ENCODE data around the gene CFAP107. TPM values are rescaled to one million over a fixed set of nuclear protein-coding genes. Genes with fewer than 3 reads are reported as not detected.

CFAP107 gene
- total and polyA plus RNA-seq, 2 donors (not counting 1 experiment from before 2014, with no cell fraction given) = not detected

DNA sequence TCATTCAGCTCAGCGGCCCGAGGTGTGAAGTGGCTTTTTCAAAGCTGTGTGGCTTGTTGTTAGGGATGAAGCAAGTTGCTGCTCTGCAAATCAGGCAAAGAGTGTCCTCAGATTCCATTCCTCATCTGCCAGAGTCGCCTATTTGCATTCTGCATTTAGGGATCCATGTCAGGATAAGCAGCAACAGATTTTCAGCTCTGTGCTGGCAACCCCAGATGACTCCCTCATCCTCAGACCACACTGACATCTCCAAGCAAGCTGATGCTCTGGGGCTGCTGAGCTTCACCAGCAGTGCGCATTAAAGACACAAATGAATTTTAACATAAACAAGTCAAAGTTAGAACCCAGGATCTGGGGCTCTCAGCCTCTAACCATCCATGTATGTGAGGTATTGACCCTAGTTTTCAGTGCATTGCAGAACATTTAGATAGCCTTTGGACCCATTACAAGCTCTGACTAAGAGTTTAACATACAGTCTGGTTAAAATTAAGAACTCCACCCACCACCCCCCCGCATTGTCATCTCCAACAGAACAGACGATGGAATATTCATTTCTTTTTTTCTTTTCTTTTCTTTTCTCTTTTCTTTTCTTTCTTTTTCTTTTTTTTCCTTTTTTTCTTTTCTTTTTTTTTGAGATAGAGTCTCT lies 10.9 kb downstream of the CFAP107 start:
- H3K27me3 Mint-ChIP-seq = peaks cover 18% of the 10 kb centered on the region
- H3K79me2 ChIP-seq (ENCODE audit: control insufficient read depth, insufficient read depth, low read length) = no peaks in the 10 kb centered on the region
- no peak overlapping the region for H3K27ac Mint-ChIP-seq
- CTCF ChIA-PET = no interaction called here
- H3K9me3 ChIP-seq (ENCODE audit: control extremely low read depth in 1 of 3, control insufficient read depth in 2 of 3, insufficient read depth in 1 of 3, low read length in 2 of 3) = no peaks in the 10 kb centered on the region
- H3K27me3 ChIP-seq (replicated peaks in 1 of 4; ENCODE audit: control extremely low read depth in 1 of 4, control insufficient read depth in 3 of 4, insufficient read depth in 4 of 4, low read length in 3 of 4) = no peaks in the 10 kb centered on the region
- POLR2A ChIA-PET = no interaction called here
- H2AFZ ChIP-seq (ENCODE audit: insufficient read depth, low read depth, low read length, poor library complexity, severe bottlenecking) = no peak overlapping the region
- no peak for TF ChIP-seq EZH2 (IDR thresholded peaks at IDR 0.05; ENCODE audit: borderline replicate concordance, insufficient read depth, low read depth, low read length, poor library complexity, severe bottlenecking)
- TF ChIP-seq CTCF (IDR thresholded peaks at IDR 0.05) = no peak
- no peak for ATAC-seq (ENCODE audit: low read depth)
- no peaks in the 10 kb centered on the region for H3K4me1 ChIP-seq (ENCODE audit: control insufficient read depth in 2 of 2, insufficient read depth in 2 of 2, low read length in 2 of 2)
- DNase-seq = no peak
- no peak overlapping the region for H3K27ac ChIP-seq (ENCODE audit: low read length in 2 of 2)
- H4K20me1 ChIP-seq (ENCODE audit: control insufficient read depth, insufficient read depth, low read length, poor library complexity, severe bottlenecking) = no peaks in the 10 kb centered on the region
- no peaks in the 10 kb centered on the region for H3K36me3 ChIP-seq (replicated peaks in 1 of 2; ENCODE audit: control extremely low read depth in 1 of 2, control insufficient read depth in 1 of 2, extremely low read depth in 1 of 2, insufficient read depth in 2 of 2, low read length in 1 of 2)
- H3K4me2 ChIP-seq (replicated peaks; ENCODE audit: low read depth, low read length, poor library complexity, severe bottlenecking) = no peak overlapping the region
- intact Hi-C loops (cut with micrococcal nuclease) = no loop called here
- H3K4me3 Mint-ChIP-seq = no peak overlapping the region
- no peak overlapping the region for H3K4me3 ChIP-seq (ENCODE audit: control extremely low read depth in 1 of 5, extremely low read depth in 1 of 5, insufficient read depth in 1 of 5, low read depth in 2 of 5, low read length in 4 of 5)
- no peak overlapping the region for H3K9ac ChIP-seq (ENCODE audit: low read length)
- H3K9me3 Mint-ChIP-seq (ENCODE audit: insufficient read depth) = no peaks in the 10 kb centered on the region
- 74% methylated on average over 4 of the region's 6 CpGs for WGBS (ENCODE audit: insufficient coverage)
- H3K4me1 Mint-ChIP-seq = no peaks in the 10 kb centered on the region

DNA sequence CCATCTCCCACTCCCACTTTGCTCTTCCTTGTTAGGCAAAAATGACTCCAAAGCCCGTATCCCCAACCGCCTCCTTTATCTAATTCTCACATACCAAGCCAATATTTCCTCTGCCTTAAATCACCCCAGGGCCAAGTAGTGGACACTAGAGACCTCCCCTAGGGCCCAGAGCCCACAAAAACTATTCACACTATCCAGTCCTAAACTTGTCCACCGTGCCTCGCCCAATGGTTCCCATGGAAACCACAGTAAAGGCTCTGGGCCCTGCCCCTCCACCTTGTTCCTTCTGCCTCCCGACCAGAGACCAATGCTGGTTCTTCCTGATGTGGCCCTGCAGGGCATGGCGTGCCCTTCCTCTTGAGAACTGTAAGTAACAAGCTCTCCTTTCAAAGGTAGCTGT lies 11.8 kb downstream of the CFAP107 start:
- TF ChIP-seq EZH2 (IDR thresholded peaks at IDR 0.05; ENCODE audit: borderline replicate concordance, insufficient read depth, low read depth, low read length, poor library complexity, severe bottlenecking) (no peak), CTCF (IDR thresholded peaks at IDR 0.05) (no peak)
- peaks cover 18% of the 10 kb centered on the region for H3K27me3 Mint-ChIP-seq
- no peak for ATAC-seq (ENCODE audit: low read depth)
- H3K27ac Mint-ChIP-seq = no peak overlapping the region
- Histone ChIP-seq H3K36me3 (replicated peaks in 1 of 2; ENCODE audit: control extremely low read depth in 1 of 2, control insufficient read depth in 1 of 2, extremely low read depth in 1 of 2, insufficient read depth in 2 of 2, low read length in 1 of 2) (no peaks in the 10 kb centered on the region), H3K27me3 (replicated peaks in 1 of 4; ENCODE audit: control extremely low read depth in 1 of 4, control insufficient read depth in 3 of 4, insufficient read depth in 4 of 4, low read length in 3 of 4) (no peaks in the 10 kb centered on the region), H3K27ac (ENCODE audit: low read length in 2 of 2) (no peak overlapping the region), H3K9me3 (ENCODE audit: control extremely low read depth in 1 of 3, control insufficient read depth in 2 of 3, insufficient read depth in 1 of 3, low read length in 2 of 3) (no peaks in the 10 kb centered on the region), H3K4me2 (replicated peaks; ENCODE audit: low read depth, low read length, poor library complexity, severe bottlenecking) (no peak overlapping the region), H3K9ac (ENCODE audit: low read length) (no peak overlapping the region), H3K4me3 (ENCODE audit: control extremely low read depth in 1 of 5, extremely low read depth in 1 of 5, insufficient read depth in 1 of 5, low read depth in 2 of 5, low read length in 4 of 5) (no peak overlapping the region), H4K20me1 (ENCODE audit: control insufficient read depth, insufficient read depth, low read length, poor library complexity, severe bottlenecking) (no peaks in the 10 kb centered on the region), H3K79me2 (ENCODE audit: control insufficient read depth, insufficient read depth, low read length) (no peaks in the 10 kb centered on the region), H2AFZ (ENCODE audit: insufficient read depth, low read depth, low read length, poor library complexity, severe bottlenecking) (no peak overlapping the region), H3K4me1 (ENCODE audit: control insufficient read depth in 2 of 2, insufficient read depth in 2 of 2, low read length in 2 of 2) (no peaks in the 10 kb centered on the region)
- H3K9me3 Mint-ChIP-seq (ENCODE audit: insufficient read depth) = no peaks in the 10 kb centered on the region
- POLR2A ChIA-PET = no interaction called here
- 77% methylated on average over 6 of the region's 6 CpGs for WGBS (ENCODE audit: insufficient coverage)
- intact Hi-C loops (cut with micrococcal nuclease) = no loop called here
- no peaks in the 10 kb centered on the region for H3K4me1 Mint-ChIP-seq
- no peak for DNase-seq
- H3K4me3 Mint-ChIP-seq = no peak overlapping the region
- CTCF ChIA-PET = no interaction called here

Measured in B cell (primary cell).